Spleen (tissue), 11 donors: ENCODE results near the gene CRNN. TPM values are rescaled to one million over a fixed set of nuclear protein-coding genes. Genes with fewer than 3 reads are reported as not detected.

Experiments
- DNase-seq: peaks from one replicate; pipeline ENCODE4 v3.0.0-alpha.2; 2020
- H3K27ac ChIP-seq, 8 donors: fragments of 200-600 bp; sonication (generic) in 7 of 8; 1 replicate in 4 of 8; 2 replicates in 4 of 8; pipeline versions ENCODE4 v1.5.0 to v1.8.0; 2016 to 2021; ENCODE audit warnings: inconsistent platforms in 4 of 8, mild to moderate bottlenecking in 4 of 8, moderate library complexity in 1 of 8
- H3K27me3 ChIP-seq, 7 donors: fragments of 200-600 bp; sonication (generic) in 6 of 7; replicated peaks in 1 of 7; 1 replicate in 4 of 7; 2 replicates in 3 of 7; pipeline versions ENCODE4 v1.5.0 to v1.8.0; 2016 to 2021; ENCODE audit warnings: inconsistent platforms in 3 of 7, mild to moderate bottlenecking in 1 of 7
- H3K36me3 ChIP-seq, 6 donors: fragments of 200-600 bp; sonication (generic) in 5 of 6; 1 replicate in 4 of 6; 2 replicates in 2 of 6; pipeline versions ENCODE4 v1.5.0 to v1.8.0; 2016 to 2021; ENCODE audit warnings: inconsistent platforms in 2 of 6
- H3K4me1 ChIP-seq, 6 donors: fragments of 200-600 bp; sonication (generic) in 5 of 6; 1 replicate in 3 of 6; 2 replicates in 3 of 6; pipeline versions ENCODE4 v1.5.0 to v1.8.0; 2016 to 2021; ENCODE audit warnings: inconsistent platforms in 3 of 6
- H3K4me3 ChIP-seq, 8 donors: fragments of 200-600 bp; sonication (generic) in 7 of 8; 1 replicate in 4 of 8; 2 replicates in 4 of 8; pipeline versions ENCODE4 v1.5.0 to v1.8.0; 2016 to 2021; ENCODE audit warnings: inconsistent platforms in 4 of 8, mild to moderate bottlenecking in 4 of 8, moderate library complexity in 2 of 8
- H3K9me3 ChIP-seq, 8 donors: fragments of 200-600 bp; sonication (generic) in 7 of 8; 1 replicate in 4 of 8; 2 replicates in 4 of 8; pipeline versions ENCODE4 v1.5.0 to v1.8.0; 2016 to 2021; ENCODE audit warnings: inconsistent platforms in 4 of 8
- CTCF ChIP-seq, 11 experiments: fragments of 200-600 bp in 7 of 11; fragments of 450-650 bp in 4 of 11; sonication (generic) in 4 of 11; IDR thresholded peaks in 8 of 11; conservative IDR thresholded peaks in 3 of 11; 1 replicate in 7 of 11; 2 replicates in 4 of 11; pipeline versions ENCODE4 v1.4.0 to v1.8.0; 2016 to 2021; ENCODE audit warnings: antibody characterized with exemption in 11 of 11, inconsistent platforms in 4 of 11, mild to moderate bottlenecking in 1 of 11
- POLR2A ChIP-seq, 3 donors: fragments of 450-650 bp; IDR thresholded peaks; one replicate each; pipeline ENCODE4 v1.5.1; 2017; ENCODE audit warnings: antibody characterized with exemption in 3 of 3, mild to moderate bottlenecking in 1 of 3
- POLR2AphosphoS5 ChIP-seq, 3 donors: sonication (generic); formaldehyde crosslinking; IDR thresholded peaks; one replicate each; pipeline ENCODE4 v1.5.1; 2017; ENCODE audit warnings: antibody characterized with exemption in 3 of 3
- WGBS, 5 donors: extraction: QIAGEN DNeasy Blood & Tissue Kit in 3 of 5; methylation state at CpG; one replicate each; pipeline versions ENCODE4 v1.1.5 to v1.1.7; 2013 to 2018; 5-methylcytosine and 5-hydroxymethylcytosine counted together
- intact Hi-C: fragments of 100-400 bp; cut with DNase I; formaldehyde crosslinking; loops from one replicate; pipeline ENCODE4 v1.15.0; 2023; ENCODE audit warnings: low total_unique reads
- polyA plus RNA-seq, 3 donors: library from polyadenylated mRNA; stranded (reverse); fragments of 200-250 nt; gene quantifications; one replicate each; pipeline ENCODE4 v1.2.1, GENCODE V29; 2013
- total RNA-seq, 7 donors: library from RNA; depleted of rRNA in 3 of 7; stranded (reverse); fragments of >200 nt in 3 of 7; fragmentation: NEBNext Ultra II Directional in 4 of 7; extraction: Animal tissue kit (Norgen Biotek cat#: 25700) in 4 of 7; gene quantifications; one replicate each; pipeline versions ENCODE4 v1.1.0 to v1.2.1, GENCODE V29; 2016 to 2021
- donor health status: healthy with polysubstance abuse.
- donor health status: DM: no; HTN: no; CAD: no; lungs with moderate emphysema.
- donor health status: DM: no; HTN: no; CAD: no.
- donor health status: Bipolar disorder and iron deficiency.
- donor health status: healthy.
- donor health status: DM: no; HTN: no; CAD: no.
- donor health status: DM: yes; HTN: yes; CAD: no.

The CRNN gene
- total and polyA plus RNA-seq, 10 donors = 0.11 to 2.2 (median 0.39) TPM; not detected in 7

- Histone ChIP-seq H3K27ac (no peak overlapping the region), H3K36me3 (no peaks in the 10 kb centered on the region), H3K27me3 (peaks cover 0 to 10% (median 0%) of the 10 kb centered on the region in 7 donors), H3K9me3 (no peaks in the 10 kb centered on the region), H3K4me3 (no peak overlapping the region), H3K4me1 (peaks cover 0 to 17% (median 7%) of the 10 kb centered on the region in 6 donors)
- TF ChIP-seq CTCF (IDR thresholded peaks at IDR 0.05 in 8 of 11, conservative IDR thresholded peaks at IDR 0.05 in 3 of 11) (no peak), POLR2AphosphoS5 (IDR thresholded peaks at IDR 0.05) (no peak), POLR2A (IDR thresholded peaks at IDR 0.05) (no peak)
- 86 to 96% (median 94%) methylated on average over 2 of the region's 2 CpGs for whole genome bisulfite sequencing, 5 donors
- intact Hi-C loops = loop anchor here (5.0 kb wide), 1 partner anchor 94 kb away; no protein-coding TSS in a partner anchor
- no peak for DNase-seq
Observed at GRCh38 chr1:152441756-152442155, 27.7 kb upstream of the CRNN start.

- intact Hi-C loops = loop anchor here (5.0 kb wide), 1 partner anchor 94 kb away; no protein-coding TSS in a partner anchor
Observed at GRCh38 chr1:152440635-152441471, 26.8 kb upstream of the CRNN start.

GRCh38 chr1:152436593-152437496 is 22.8 kb upstream of the CRNN start:
- Histone ChIP-seq H3K36me3 (no peaks in the 10 kb centered on the region), H3K9me3 (no peaks in the 10 kb centered on the region), H3K4me3 (no peak overlapping the region), H3K27ac (no peak overlapping the region), H3K27me3 (peaks cover 0 to 10% (median 0%) of the 10 kb centered on the region in 7 donors), H3K4me1 (peaks cover 0 to 9% (median 5%) of the 10 kb centered on the region in 6 donors)
- intact Hi-C loops = no loop called here
- WGBS, 5 donors = 60 to 78% (median 74%) methylated on average over 2 of the region's 2 CpGs
- no peak for TF ChIP-seq POLR2A (IDR thresholded peaks at IDR 0.05)
- TF ChIP-seq POLR2AphosphoS5 (IDR thresholded peaks at IDR 0.05) = no peak
- TF ChIP-seq CTCF (IDR thresholded peaks at IDR 0.05 in 8 of 11, conservative IDR thresholded peaks at IDR 0.05 in 3 of 11) = no peak
- no peak for DNase-seq

More at GRCh38 chr1:152440635-152441471, 26.8 kb upstream of the CRNN start:
- Histone ChIP-seq H3K36me3 (no peaks in the 10 kb centered on the region), H3K27me3 (peaks cover 0 to 10% (median 0%) of the 10 kb centered on the region in 7 donors), H3K4me1 (peaks cover 0 to 17% (median 7%) of the 10 kb centered on the region in 6 donors), H3K9me3 (no peaks in the 10 kb centered on the region), H3K27ac (no peak overlapping the region), H3K4me3 (no peak overlapping the region)
- 33 to 40% (median 34%) methylated on average over 17 of the region's 17 CpGs for WGBS, 5 donors
- peak; percentile 88 for DNase-seq
- TF ChIP-seq CTCF (IDR thresholded peaks at IDR 0.05 in 8 of 11, conservative IDR thresholded peaks at IDR 0.05 in 3 of 11) = peak; percentile 62 to 94 (median 82)
- TF ChIP-seq POLR2A (IDR thresholded peaks at IDR 0.05) = no peak
- TF ChIP-seq POLR2AphosphoS5 (IDR thresholded peaks at IDR 0.05) = no peak
